ENCODE results near the gene ETV5.

The ETV5 gene

GRCh38 chr3:186094696-186095425 lies 14.0 kb downstream of the ETV5 start:
- DNase-seq, result no peak

- no peak for DNase-seq
These were observed 14.6 kb downstream of the ETV5 start for GRCh38 chr3:186094271-186094670.

- no peak for DNase-seq
These were observed 15.5 kb downstream of the ETV5 start for GRCh38 chr3:186093271-186093900.

- no peak for DNase-seq
These were observed 16.4 kb downstream of the ETV5 start for GRCh38 chr3:186092360-186093070.

GRCh38 chr3:186090901-186091300 lies 18.0 kb downstream of the ETV5 start:
- DNase-seq, result no peak

GRCh38 chr3:186088335-186088734 lies 20.6 kb downstream of the ETV5 start:
- DNase-seq, result no peak

GRCh38 chr3:186084264-186084663 lies 24.6 kb downstream of the ETV5 start:
- DNase-seq, result no peak

GRCh38 chr3:186083746-186084145 lies 25.1 kb downstream of the ETV5 start:
- no peak for DNase-seq

- DNase-seq, result no peak
These were observed 26.7 kb downstream of the ETV5 start for GRCh38 chr3:186082150-186082549.

GRCh38 chr3:186081678-186082077 lies 27.2 kb downstream of the ETV5 start:
- DNase-seq, result no peak

- DNase-seq, result no peak
These were observed 27.9 kb downstream of the ETV5 start for GRCh38 chr3:186080849-186081438.

GRCh38 chr3:186079925-186080324 lies 29.0 kb downstream of the ETV5 start:
- DNase-seq, result no peak

- no peak for DNase-seq
These were observed 31.4 kb downstream of the ETV5 start for GRCh38 chr3:186077466-186077865.

- no peak for DNase-seq
These were observed 32.8 kb downstream of the ETV5 start for GRCh38 chr3:186075931-186076567.

- DNase-seq, result no peak
These were observed 33.4 kb downstream of the ETV5 start for GRCh38 chr3:186075489-186075888.

- DNase-seq, result no peak
These were observed 35.2 kb downstream of the ETV5 start for GRCh38 chr3:186073641-186074040.

- no peak for DNase-seq
These were observed 37.9 kb downstream of the ETV5 start for GRCh38 chr3:186070996-186071395.

- no peak for DNase-seq
These were observed 38.3 kb downstream of the ETV5 start for GRCh38 chr3:186070550-186070949.

- no peak for DNase-seq
These were observed 38.8 kb downstream of the ETV5 start for GRCh38 chr3:186070133-186070532.

GRCh38 chr3:186069199-186069598 lies 39.7 kb downstream of the ETV5 start:
- DNase-seq, result no peak

- DNase-seq, result no peak
These were observed 40.7 kb downstream of the ETV5 start for GRCh38 chr3:186068243-186068552.

GRCh38 chr3:186067360-186068242 lies 41.3 kb downstream of the ETV5 start:
- DNase-seq, result no peak

Data from stimulated activated CD4-positive, alpha-beta T cell treated with anti-CD3 and anti-CD28 coated beads, Interleukin-4, amount 100 ng/mL, for 24 hours (primary cell).